ENCODE results near the gene ACTR8. TPM values are rescaled to one million over a fixed set of nuclear protein-coding genes. Genes with fewer than 3 reads are reported as not detected.

The ACTR8 gene
- total RNA-seq, 1 donor from 2014 or later, result 43.6 TPM

GRCh38 chr3:53885239-53885638 is 3.3 kb upstream of the ACTR8 start:
- no peak for FAIRE-seq
- DNase-seq (ENCODE audit: low read depth), result no peak
- H3K27me3 ChIP-seq (ENCODE audit: insufficient read depth, low read length), result no peaks in the 10 kb centered on the region
- peaks cover 13% of the 10 kb centered on the region for H3K4me1 ChIP-seq (ENCODE audit: insufficient read depth, low read length)
- peaks cover 27% of the 10 kb centered on the region for H4K20me1 ChIP-seq (ENCODE audit: insufficient read depth, low read length)
- Mint-ChIP-seq H3K27me3 (ENCODE audit: low read depth, unreplicated experiment) (no peaks in the 10 kb centered on the region), H3K4me3 (ENCODE audit: unreplicated experiment) (no peak overlapping the region), H3K36me3 (ENCODE audit: low read depth, unreplicated experiment) (no peaks in the 10 kb centered on the region), H3K4me1 (ENCODE audit: low read depth, unreplicated experiment) (peaks cover 20% of the 10 kb centered on the region), H3K27ac (ENCODE audit: unreplicated experiment) (no peak overlapping the region), H3K9me3 (ENCODE audit: unreplicated experiment) (no peaks in the 10 kb centered on the region)
- H3K9me3 ChIP-seq (ENCODE audit: insufficient read depth, low read depth, low read length), result no peaks in the 10 kb centered on the region
- no peak overlapping the region for H3K4me3 ChIP-seq (ENCODE audit: insufficient read depth, low read depth, low read length)
- H3K27ac ChIP-seq (ENCODE audit: low read depth, low read length), result no peak overlapping the region
- peaks cover 16% of the 10 kb centered on the region for H3K36me3 ChIP-seq (ENCODE audit: insufficient read depth, low read length)
- H3K4me2 ChIP-seq (ENCODE audit: low read length), result no peak overlapping the region
- TF ChIP-seq CTCF (IDR thresholded peaks at IDR 0.05; ENCODE audit: insufficient read depth, low read depth, low read length) (no peak), EZH2 (IDR thresholded peaks at IDR 0.05; ENCODE audit: insufficient read depth, low read length) (no peak)
- no peak overlapping the region for H3K9ac ChIP-seq (ENCODE audit: low read length)
- no peak overlapping the region for H2AFZ ChIP-seq (ENCODE audit: low read depth, low read length)
- peaks cover 47% of the 10 kb centered on the region for H3K79me2 ChIP-seq (ENCODE audit: insufficient read depth, low read length)

GRCh38 chr3:53884623-53885022 is 2.7 kb upstream of the ACTR8 start:
- Mint-ChIP-seq H3K27me3 (ENCODE audit: low read depth, unreplicated experiment) (no peaks in the 10 kb centered on the region), H3K4me1 (ENCODE audit: low read depth, unreplicated experiment) (peaks cover 21% of the 10 kb centered on the region), H3K4me3 (ENCODE audit: unreplicated experiment) (no peak overlapping the region), H3K27ac (ENCODE audit: unreplicated experiment) (no peak overlapping the region), H3K36me3 (ENCODE audit: low read depth, unreplicated experiment) (no peaks in the 10 kb centered on the region), H3K9me3 (ENCODE audit: unreplicated experiment) (no peaks in the 10 kb centered on the region)
- no peak overlapping the region for H3K4me3 ChIP-seq (ENCODE audit: insufficient read depth, low read depth, low read length)
- no peaks in the 10 kb centered on the region for H3K9me3 ChIP-seq (ENCODE audit: insufficient read depth, low read depth, low read length)
- H3K4me2 ChIP-seq (ENCODE audit: low read length), result no peak overlapping the region
- no peaks in the 10 kb centered on the region for H3K27me3 ChIP-seq (ENCODE audit: insufficient read depth, low read length)
- H3K9ac ChIP-seq (ENCODE audit: low read length), result no peak overlapping the region
- no peak overlapping the region for H3K27ac ChIP-seq (ENCODE audit: low read depth, low read length)
- peaks cover 47% of the 10 kb centered on the region for H3K79me2 ChIP-seq (ENCODE audit: insufficient read depth, low read length)
- no peak overlapping the region for H2AFZ ChIP-seq (ENCODE audit: low read depth, low read length)
- FAIRE-seq, result no peak
- no peak for TF ChIP-seq EZH2 (IDR thresholded peaks at IDR 0.05; ENCODE audit: insufficient read depth, low read length)
- no peak for TF ChIP-seq CTCF (IDR thresholded peaks at IDR 0.05; ENCODE audit: insufficient read depth, low read depth, low read length)
- DNase-seq (ENCODE audit: low read depth), result no peak
- H3K36me3 ChIP-seq (ENCODE audit: insufficient read depth, low read length), result peaks cover 20% of the 10 kb centered on the region
- peaks cover 12% of the 10 kb centered on the region for H3K4me1 ChIP-seq (ENCODE audit: insufficient read depth, low read length)
- peaks cover 26% of the 10 kb centered on the region for H4K20me1 ChIP-seq (ENCODE audit: insufficient read depth, low read length)

GRCh38 chr3:53883008-53883407 is 1.1 kb upstream of the ACTR8 start:
- Histone ChIP-seq H3K27ac (ENCODE audit: low read depth, low read length) (no peak overlapping the region), H3K9ac (ENCODE audit: low read length) (no peak overlapping the region), H3K36me3 (ENCODE audit: insufficient read depth, low read length) (peaks cover 31% of the 10 kb centered on the region), H3K27me3 (ENCODE audit: insufficient read depth, low read length) (no peaks in the 10 kb centered on the region), H2AFZ (ENCODE audit: low read depth, low read length) (no peak overlapping the region), H3K4me2 (ENCODE audit: low read length) (no peak overlapping the region), H3K9me3 (ENCODE audit: insufficient read depth, low read depth, low read length) (no peaks in the 10 kb centered on the region), H3K4me1 (ENCODE audit: insufficient read depth, low read length) (peaks cover 12% of the 10 kb centered on the region), H3K79me2 (ENCODE audit: insufficient read depth, low read length) (peaks cover 33% of the 10 kb centered on the region), H3K4me3 (ENCODE audit: insufficient read depth, low read depth, low read length) (no peak overlapping the region), H4K20me1 (ENCODE audit: insufficient read depth, low read length) (peaks cover 17% of the 10 kb centered on the region)
- Mint-ChIP-seq H3K9me3 (ENCODE audit: unreplicated experiment) (no peaks in the 10 kb centered on the region), H3K27ac (ENCODE audit: unreplicated experiment) (no peak overlapping the region), H3K36me3 (ENCODE audit: low read depth, unreplicated experiment) (peaks cover 6% of the 10 kb centered on the region), H3K4me1 (ENCODE audit: low read depth, unreplicated experiment) (peaks cover 18% of the 10 kb centered on the region), H3K4me3 (ENCODE audit: unreplicated experiment) (peak overlapping the region; percentile 98), H3K27me3 (ENCODE audit: low read depth, unreplicated experiment) (no peaks in the 10 kb centered on the region)
- TF ChIP-seq CTCF (IDR thresholded peaks at IDR 0.05; ENCODE audit: insufficient read depth, low read depth, low read length) (no peak), EZH2 (IDR thresholded peaks at IDR 0.05; ENCODE audit: insufficient read depth, low read length) (no peak)
- FAIRE-seq (no peak), DNase-seq (ENCODE audit: low read depth) (no peak)
